Mucosa of descending colon (tissue), 3 donors: Measurements from ENCODE around the gene ELMO3. TPM values are rescaled to one million over a fixed set of nuclear protein-coding genes. Genes with fewer than 3 reads are reported as not detected.

ENCODE experiments used
- ATAC-seq: fragments of 200-7000 bp; cut with Tn5 transposase; one replicate; pipeline ENCODE4 v1.9.1; 2020; ENCODE audit warnings: mild to moderate bottlenecking, moderate library complexity
- DNase-seq, 3 donors: peaks; one replicate each; pipeline ENCODE4 v3.0.0-alpha.2; 2020
- H3K36me3 ChIP-seq: fragments of 200-600 bp; one replicate; pipeline ENCODE4 v1.8.0; 2021; ENCODE audit warnings: low read depth, mild to moderate bottlenecking
- H3K4me1 ChIP-seq: fragments of 200-600 bp; one replicate; pipeline ENCODE4 v1.8.0; 2021; ENCODE audit warnings: low read depth, mild to moderate bottlenecking
- H3K4me3 ChIP-seq: fragments of 200-600 bp; one replicate; pipeline ENCODE4 v1.8.0; 2021; ENCODE audit warnings: mild to moderate bottlenecking
- H3K9me3 ChIP-seq: fragments of 200-600 bp; one replicate; pipeline ENCODE4 v1.8.0; 2021; ENCODE audit warnings: mild to moderate bottlenecking
- CTCF ChIP-seq: fragments of 200-600 bp; IDR thresholded peaks from one replicate; pipeline ENCODE4 v1.8.0; 2022; ENCODE audit warnings: antibody characterized with exemption, mild to moderate bottlenecking
- intact Hi-C, 2 donors: fragments of 100-400 bp; cut with DNase I in 1 of 2; cut with micrococcal nuclease in 1 of 2; formaldehyde crosslinking; loops; one replicate each; pipeline versions ENCODE4 v1.11.0 to v1.11.1; 2022; cut with DNase I, micrococcal nuclease
- microRNA-seq: library from miRNA; unstranded; fragments of <30 nt; microRNA quantifications from one replicate; pipeline ENCODE4, GENCODE V29; 2019
- total RNA-seq, 3 donors: library from RNA; stranded (reverse); fragmentation: NEBNext Ultra II Directional in 2 of 3; extraction: Animal tissue kit (Norgen Biotek cat#: 25700) in 2 of 3; gene quantifications; one replicate each; pipeline versions ENCODE4 v1.2.1 to v1.2.4, GENCODE V29; 2021 to 2023
- donor health status: DM: no; HTN: no; CAD: no; lungs with moderate emphysema.
- donor health status: DM: no; HTN: no; CAD: no.
- donor health status: DM: no; HTN: yes; CAD: no.

Gene ELMO3
- total RNA-seq, 3 donors from 2014 or later = 25.4 to 68.0 (median 42.1) TPM

DNA sequence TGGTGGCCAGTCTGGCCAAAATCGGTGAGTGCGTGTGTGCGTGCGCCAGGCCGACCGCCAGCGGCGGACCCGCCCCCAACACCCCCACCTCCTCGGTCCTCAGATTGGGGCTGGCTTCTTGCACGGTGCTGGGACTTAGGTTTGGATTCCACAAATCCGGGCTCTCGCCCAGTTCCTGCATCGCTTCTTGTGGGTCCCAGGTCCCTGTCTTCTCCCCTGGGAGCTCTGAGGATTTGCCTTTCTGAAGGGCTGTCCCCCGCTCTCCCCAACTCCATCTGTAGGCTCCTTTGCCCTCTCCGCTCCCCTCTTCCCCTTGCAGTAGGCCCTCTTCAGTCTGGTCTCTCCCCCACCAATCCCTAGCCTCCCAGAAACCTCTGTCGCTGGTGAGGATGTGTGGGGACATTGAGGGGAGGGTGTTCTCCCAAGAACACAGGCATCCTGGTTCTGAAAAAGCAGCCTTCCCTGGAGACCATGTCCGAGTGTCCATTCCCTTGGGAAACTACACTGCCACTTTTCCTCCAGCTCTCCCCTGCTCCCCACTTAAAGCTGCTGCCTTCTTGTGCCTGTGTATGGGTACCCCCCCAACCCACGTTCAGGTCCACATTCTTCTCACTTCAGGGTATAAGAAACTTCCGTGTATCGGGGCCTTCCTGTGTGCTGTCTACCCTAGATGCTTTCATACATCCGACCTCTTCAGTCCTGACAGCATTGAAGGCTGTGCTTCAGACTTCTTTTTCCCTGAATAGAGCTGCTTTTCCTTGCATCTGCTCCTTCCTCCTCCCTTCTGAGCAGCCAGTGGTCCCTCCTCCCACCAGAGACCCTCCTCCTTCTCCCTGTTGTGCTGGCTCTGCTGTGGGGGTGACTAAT is 50.5 kb downstream of the ELMO3 start:
- intact Hi-C loops = loop anchor here in 1 of 2 donors (5.0 kb wide), 1 partner anchor 228 kb away; no protein-coding TSS in a partner anchor
- Histone ChIP-seq H3K4me1 (peaks cover 35% of the 10 kb centered on the region), H3K36me3 (no peaks in the 10 kb centered on the region), H3K4me3 (no peak overlapping the region), H3K9me3 (no peaks in the 10 kb centered on the region)
- no peak for TF ChIP-seq CTCF
- peak in 2 of 3 donors; percentile 33 to 59 for DNase-seq
- ATAC-seq = no peak

- Histone ChIP-seq H3K4me1 (peaks cover 29% of the 10 kb centered on the region), H3K4me3 (no peak overlapping the region), H3K36me3 (no peaks in the 10 kb centered on the region), H3K9me3 (no peaks in the 10 kb centered on the region)
- no peak for ATAC-seq
- intact Hi-C loops = no loop called here
- DNase-seq = peak in 1 of 3 donors; percentile 11
- TF ChIP-seq CTCF = no peak
Observed at GRCh38 chr16:67250045-67250327, 51.1 kb downstream of the ELMO3 start.

GRCh38 chr16:67252609-67253497 is 53.9 kb downstream of the ELMO3 start:
- DNase-seq (peak in 2 of 3 donors; percentile 6 to 20), ATAC-seq (no peak)
- no peak overlapping the region for H3K4me3 ChIP-seq
- H3K4me1 ChIP-seq = peaks cover 14% of the 10 kb centered on the region
- no peaks in the 10 kb centered on the region for H3K9me3 ChIP-seq
- intact Hi-C loops = no loop called here
- H3K36me3 ChIP-seq = no peaks in the 10 kb centered on the region
- TF ChIP-seq CTCF = no peak

Small RNA genes within 50 kb of the gene (microRNA-seq; reads per million reads assigned to microRNA genes)
- gene MIR328 = 102 reads per million, percentile 61 among the genes with 10 or more reads in this experiment

Other genes with a start within 250 kb of the ELMO3 start
- 100 to 1,000 TPM in 2 of 3 donors, 10 to 100 TPM in 1; 86.5 to 264 (median 199) TPM for gene CES3, start 237.9 kb upstream of the ELMO3 start, total RNA-seq
- gene CES4A, start 210.5 kb upstream of the ELMO3 start, total RNA-seq = 10 to 100 TPM in 1 of 3 donors, 1 to 10 TPM in 2; 6.3 to 10.1 (median 8.3) TPM
- 10 to 100 TPM; 26.3 to 35.5 (median 26.8) TPM for gene CBFB, start 170.0 kb upstream of the ELMO3 start, total RNA-seq
- 10 to 100 TPM; 13.3 to 15.7 (median 13.6) TPM for gene PHAF1, start 89.2 kb upstream of the ELMO3 start, total RNA-seq
- 1 to 10 TPM; 1.5 to 8.4 (median 4.0) TPM for gene B3GNT9, start 48.1 kb upstream of the ELMO3 start, total RNA-seq
- gene TRADD, start 39.2 kb upstream of the ELMO3 start, total RNA-seq = 10 to 100 TPM; 21.0 to 27.4 (median 26.6) TPM
- 10 to 100 TPM; 23.3 to 33.8 (median 24.5) TPM for gene FBXL8, start 39.2 kb upstream of the ELMO3 start, total RNA-seq
- 100 to 1,000 TPM in 1 of 3 donors, 10 to 100 TPM in 2; 26.0 to 113 (median 64.4) TPM for gene HSF4, start 34.4 kb upstream of the ELMO3 start, total RNA-seq
- 10 to 100 TPM; 23.5 to 35.9 (median 32.0) TPM for gene NOL3, start 28.6 kb upstream of the ELMO3 start, total RNA-seq
- gene MATCAP1, start 15.2 kb upstream of the ELMO3 start, total RNA-seq = 10 to 100 TPM; 24.8 to 35.1 (median 29.2) TPM
- gene EXOC3L1, start 9.0 kb upstream of the ELMO3 start, total RNA-seq = 1 to 10 TPM; 2.6 to 6.8 (median 2.7) TPM
- 10 to 100 TPM; 70.5 to 77.4 (median 72.9) TPM for gene E2F4, start 7.0 kb upstream of the ELMO3 start, total RNA-seq
- gene TMEM208, start 28.0 kb downstream of the ELMO3 start, total RNA-seq = 10 to 100 TPM; 30.8 to 39.6 (median 36.1) TPM
- 10 to 100 TPM; 30.7 to 36.5 (median 34.1) TPM for gene FHOD1, start 48.4 kb downstream of the ELMO3 start, total RNA-seq
- gene SLC9A5, start 49.8 kb downstream of the ELMO3 start, total RNA-seq = 1 to 10 TPM; 1.7 to 2.6 (median 1.9) TPM
- gene PLEKHG4, start 80.4 kb downstream of the ELMO3 start, total RNA-seq = 10 to 100 TPM in 2 of 3 donors, 1 to 10 TPM in 1; 8.0 to 15.4 (median 10.5) TPM
- gene KCTD19, start 127.6 kb downstream of the ELMO3 start, total RNA-seq = under 1 TPM in 1 of 3 donors, not detected in 2; 0.05 TPM
- 1 to 10 TPM in 1 of 3 donors, under 1 TPM in 1, not detected in 1; 0.90 to 1.5 TPM for gene LRRC36, start 127.7 kb downstream of the ELMO3 start, total RNA-seq
- 10 to 100 TPM in 1 of 3 donors, 1 to 10 TPM in 2; 3.8 to 23.8 (median 4.8) TPM for gene TPPP3, start 194.4 kb downstream of the ELMO3 start, total RNA-seq
- 10 to 100 TPM in 1 of 3 donors, 1 to 10 TPM in 2; 9.2 to 12.3 (median 10.0) TPM for gene ZDHHC1, start 217.3 kb downstream of the ELMO3 start, total RNA-seq
- 100 to 1,000 TPM; 322 to 765 (median 646) TPM for gene HSD11B2, start 232.0 kb downstream of the ELMO3 start, total RNA-seq